Endothelial cell (in vitro differentiated cells): ENCODE measurements around the gene IQCB1. TPM values are rescaled to one million over a fixed set of nuclear protein-coding genes. Genes with fewer than 3 reads are reported as not detected.

Source experiments
- total RNA-seq: library from RNA; stranded (reverse); fragmentation: NEBNext Ultra II Directional; extraction: Animal tissue kit (Norgen Biotek cat#: 25700); gene quantifications from one replicate; pipeline ENCODE4 v1.2.1, GENCODE V29; 2021; ENCODE audit not compliant: unreplicated experiment

IQCB1 gene
- total RNA-seq, 1 donor from 2014 or later = 22.5 TPM

Other genes starting within 250 kb of the IQCB1 start
- gene FBXO40, start 241.7 kb downstream of the IQCB1 start, total RNA-seq = not detected
- 45.8 TPM for gene HCLS1, start 174.2 kb downstream of the IQCB1 start, total RNA-seq
- 63.1 TPM for gene GOLGB1, start 85.3 kb downstream of the IQCB1 start, total RNA-seq
- gene EAF2, start 149 bp upstream of the IQCB1 start, total RNA-seq = 4.0 TPM
- gene SLC15A2, start 59.3 kb upstream of the IQCB1 start, total RNA-seq = 4.9 TPM
- not detected for gene ILDR1, start 187.2 kb upstream of the IQCB1 start, total RNA-seq
- gene CD86, start 220.3 kb upstream of the IQCB1 start, total RNA-seq = not detected